ENCODE data around the gene SLF2. TPM values are rescaled to one million over a fixed set of nuclear protein-coding genes. Genes with fewer than 3 reads are reported as not detected.

SLF2 gene
- total RNA-seq, 4 donors from 2014 or later: 9.2 to 23.0 (median 20.1) TPM

DNA sequence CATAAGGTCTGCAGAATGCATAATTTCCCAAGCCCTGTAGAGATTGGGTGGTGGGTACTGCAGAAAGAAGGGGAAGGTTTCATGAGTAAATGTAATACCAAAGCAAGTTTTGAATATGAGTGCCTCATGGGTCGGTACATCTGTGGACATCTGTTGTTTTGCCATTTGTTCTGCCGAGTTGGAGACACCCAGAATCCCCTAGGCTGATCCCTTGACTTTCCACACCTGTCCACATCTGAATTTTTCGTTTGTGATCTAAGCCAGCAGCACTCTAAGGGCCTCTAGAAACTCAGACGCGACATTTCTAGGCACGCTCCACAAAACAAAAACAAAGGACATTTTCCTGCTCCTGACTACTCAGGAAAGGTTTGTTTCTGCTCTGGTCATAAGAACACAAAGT, 11.7 kb upstream of the SLF2 start:
- intact Hi-C loops (cut with DNase I; ENCODE audit: low total_unique reads) (no loop called here), in situ Hi-C loops (cut with MboI; ENCODE audit: low sequenced_read_pairs in 4 of 4) (no loop called here)
- peaks cover 0 to 17% (median 0%) of the 10 kb centered on the region in 3 donors for H3K27me3 ChIP-seq
- DNase-seq (no peak), ATAC-seq (no peak)
- no peaks in the 10 kb centered on the region for H3K36me3 ChIP-seq
- TF ChIP-seq POLR2A (IDR thresholded peaks at IDR 0.05): no peak
- TF ChIP-seq, protein P1, sequence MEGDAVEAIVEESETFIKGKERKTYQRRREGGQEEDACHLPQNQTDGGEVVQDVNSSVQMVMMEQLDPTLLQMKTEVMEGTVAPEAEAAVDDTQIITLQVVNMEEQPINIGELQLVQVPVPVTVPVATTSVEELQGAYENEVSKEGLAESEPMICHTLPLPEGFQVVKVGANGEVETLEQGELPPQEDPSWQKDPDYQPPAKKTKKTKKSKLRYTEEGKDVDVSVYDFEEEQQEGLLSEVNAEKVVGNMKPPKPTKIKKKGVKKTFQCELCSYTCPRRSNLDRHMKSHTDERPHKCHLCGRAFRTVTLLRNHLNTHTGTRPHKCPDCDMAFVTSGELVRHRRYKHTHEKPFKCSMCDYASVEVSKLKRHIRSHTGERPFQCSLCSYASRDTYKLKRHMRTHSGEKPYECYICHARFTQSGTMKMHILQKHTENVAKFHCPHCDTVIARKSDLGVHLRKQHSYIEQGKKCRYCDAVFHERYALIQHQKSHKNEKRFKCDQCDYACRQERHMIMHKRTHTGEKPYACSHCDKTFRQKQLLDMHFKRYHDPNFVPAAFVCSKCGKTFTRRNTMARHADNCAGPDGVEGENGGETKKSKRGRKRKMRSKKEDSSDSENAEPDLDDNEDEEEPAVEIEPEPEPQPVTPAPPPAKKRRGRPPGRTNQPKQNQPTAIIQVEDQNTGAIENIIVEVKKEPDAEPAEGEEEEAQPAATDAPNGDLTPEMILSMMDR (IDR thresholded peaks at IDR 0.05 in 4 of 5, conservative IDR thresholded peaks at IDR 0.05 in 1 of 5): no peak
- H3K4me3 ChIP-seq: no peak overlapping the region
- no peaks in the 10 kb centered on the region for H3K4me1 ChIP-seq
- no peak overlapping the region for H3K27ac ChIP-seq
- H3K9me3 ChIP-seq: no peaks in the 10 kb centered on the region

GRCh38 chr10:100902622-100903021, 10.1 kb upstream of the SLF2 start:
- no peak for ATAC-seq
- no peak for TF ChIP-seq POLR2A (IDR thresholded peaks at IDR 0.05)
- TF ChIP-seq, protein P1 (IDR thresholded peaks at IDR 0.05 in 4 of 5, conservative IDR thresholded peaks at IDR 0.05 in 1 of 5): no peak
- intact Hi-C loops (cut with DNase I; ENCODE audit: low total_unique reads) (no loop called here), in situ Hi-C loops (cut with MboI; ENCODE audit: low sequenced_read_pairs in 4 of 4) (no loop called here)
- Histone ChIP-seq H3K27ac (no peak overlapping the region), H3K4me3 (no peak overlapping the region), H3K4me1 (no peaks in the 10 kb centered on the region), H3K27me3 (peaks cover 0 to 13% (median 0%) of the 10 kb centered on the region in 3 donors), H3K36me3 (no peaks in the 10 kb centered on the region), H3K9me3 (no peaks in the 10 kb centered on the region)
- DNase-seq: no peak

DNA sequence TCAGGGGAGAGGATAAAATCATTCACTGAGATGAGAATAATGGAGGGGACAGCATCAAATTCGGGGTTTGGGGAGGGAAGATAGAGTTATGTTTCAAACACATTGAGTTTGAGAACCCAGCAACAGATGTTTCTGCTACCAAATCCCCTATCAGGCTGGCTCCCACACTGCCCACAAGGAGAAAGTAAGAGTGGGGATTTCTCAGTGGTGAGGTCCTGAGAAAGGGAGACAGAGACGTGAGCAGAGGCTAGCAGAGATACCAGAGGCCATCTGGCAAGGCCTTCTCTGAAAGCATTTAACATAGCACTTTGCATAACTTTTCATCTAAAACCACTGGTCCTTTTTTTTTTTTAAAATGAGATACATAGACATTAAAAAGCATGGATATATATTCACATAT, 7.8 kb upstream of the SLF2 start:
- no peak for ATAC-seq
- Histone ChIP-seq H3K27me3 (peaks cover 0 to 13% (median 0%) of the 10 kb centered on the region in 3 donors), H3K4me3 (no peak overlapping the region), H3K27ac (no peak overlapping the region), H3K9me3 (no peaks in the 10 kb centered on the region), H3K36me3 (no peaks in the 10 kb centered on the region), H3K4me1 (no peaks in the 10 kb centered on the region)
- intact Hi-C loops (cut with DNase I; ENCODE audit: low total_unique reads) (no loop called here), in situ Hi-C loops (cut with MboI; ENCODE audit: low sequenced_read_pairs in 4 of 4) (no loop called here)
- no peak for DNase-seq
- TF ChIP-seq, protein P1 (IDR thresholded peaks at IDR 0.05 in 4 of 5, conservative IDR thresholded peaks at IDR 0.05 in 1 of 5): no peak
- no peak for TF ChIP-seq POLR2A (IDR thresholded peaks at IDR 0.05)

DNA sequence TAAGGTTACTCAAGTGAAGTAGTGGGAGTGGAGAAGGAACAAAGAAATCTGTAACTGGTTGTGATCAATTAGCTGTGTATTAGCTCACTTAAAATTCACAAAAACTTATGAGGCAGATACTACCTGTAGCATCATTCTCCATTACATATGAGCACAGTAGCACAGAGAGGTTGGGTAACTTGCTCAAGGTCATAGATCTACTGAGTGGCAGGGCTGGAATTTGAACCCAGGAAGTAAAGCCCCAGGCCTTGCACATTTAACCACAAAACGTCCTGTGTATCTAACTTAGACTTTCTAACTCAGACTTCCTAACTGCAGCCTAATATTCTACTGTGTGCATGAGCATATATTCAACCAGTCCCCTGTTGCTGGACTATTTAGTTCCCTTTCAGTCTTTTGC, 5.6 kb upstream of the SLF2 start:
- no peaks in the 10 kb centered on the region for H3K9me3 ChIP-seq
- peaks cover 0 to 6% (median 0%) of the 10 kb centered on the region in 3 donors for H3K27me3 ChIP-seq
- in situ Hi-C loops (cut with MboI; ENCODE audit: low sequenced_read_pairs in 4 of 4) (no loop called here), intact Hi-C loops (cut with DNase I; ENCODE audit: low total_unique reads) (no loop called here)
- no peak for ATAC-seq
- TF ChIP-seq, protein P1 (IDR thresholded peaks at IDR 0.05 in 4 of 5, conservative IDR thresholded peaks at IDR 0.05 in 1 of 5): no peak
- TF ChIP-seq POLR2A (IDR thresholded peaks at IDR 0.05): no peak
- H3K36me3 ChIP-seq: no peaks in the 10 kb centered on the region
- no peak overlapping the region for H3K27ac ChIP-seq
- H3K4me1 ChIP-seq: peaks cover 5 to 7% of the 10 kb centered on the region in 2 donors
- no peak for DNase-seq
- H3K4me3 ChIP-seq: no peak overlapping the region

DNA sequence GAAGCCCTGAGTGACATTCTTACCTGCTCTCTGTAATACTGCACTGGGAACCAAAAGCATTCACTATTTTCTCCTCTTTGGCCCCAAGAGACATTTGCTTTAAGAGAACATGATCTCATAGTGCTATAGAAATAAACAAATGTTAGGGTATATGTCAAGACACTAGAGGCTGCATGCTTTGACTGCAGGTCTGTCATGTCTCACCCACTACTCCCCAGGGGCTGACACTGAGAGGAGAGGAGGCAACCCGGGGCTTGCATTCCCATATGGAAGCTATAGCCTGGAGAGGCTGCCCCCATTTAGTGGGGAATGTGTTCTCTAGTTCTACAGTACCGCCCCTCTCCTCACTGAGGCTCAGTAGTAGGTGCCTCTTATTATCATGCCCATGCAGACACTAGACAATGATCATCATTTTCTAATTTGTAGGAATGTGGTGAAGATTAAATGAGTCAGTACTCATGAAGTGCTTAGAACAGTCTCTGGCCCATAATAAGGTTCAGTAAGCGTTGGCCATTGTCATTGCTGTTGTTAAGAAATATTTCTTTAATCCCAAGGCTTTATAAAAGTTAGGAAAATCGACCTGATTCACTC, 4.9 kb upstream of the SLF2 start:
- H3K36me3 ChIP-seq: no peaks in the 10 kb centered on the region

More for the DNA sequence above, 4.9 kb upstream of the SLF2 start:
- ATAC-seq (no peak), DNase-seq (no peak)
- H3K4me1 ChIP-seq: peaks cover 5 to 8% of the 10 kb centered on the region in 2 donors
- H3K4me3 ChIP-seq: no peak overlapping the region
- peaks cover 0 to 6% (median 0%) of the 10 kb centered on the region in 3 donors for H3K27me3 ChIP-seq
- intact Hi-C loops (cut with DNase I; ENCODE audit: low total_unique reads) (no loop called here), in situ Hi-C loops (cut with MboI; ENCODE audit: low sequenced_read_pairs in 4 of 4) (no loop called here)
- no peak overlapping the region for H3K27ac ChIP-seq
- TF ChIP-seq POLR2A (IDR thresholded peaks at IDR 0.05): no peak
- TF ChIP-seq, protein P1 (IDR thresholded peaks at IDR 0.05 in 4 of 5, conservative IDR thresholded peaks at IDR 0.05 in 1 of 5): no peak
- H3K9me3 ChIP-seq: no peaks in the 10 kb centered on the region
